Mesendoderm (in vitro differentiated cells): Measurements from ENCODE around the gene PTPRD.

Experiments
- DNase-seq: peaks from one replicate; pipeline ENCODE4 v3.0.0; 2013
- H2AK5ac ChIP-seq: 2 replicates; pipeline ENCODE4 v1.6.1; 2013; ENCODE audit warnings: low read length, inconsistent platforms
- H2BK120ac ChIP-seq: 2 replicates; pipeline ENCODE4 v1.6.1; 2013; ENCODE audit warnings: low read depth, mild to moderate bottlenecking, low read length, moderate library complexity, mixed read lengths
- H2BK15ac ChIP-seq: replicated peaks from 2 replicates; pipeline ENCODE4 v1.6.1; 2013; ENCODE audit warnings: low read depth, mild to moderate bottlenecking, moderate library complexity
- H2BK5ac ChIP-seq: 2 replicates; pipeline ENCODE4 v1.6.1; 2013; ENCODE audit warnings: low read length, inconsistent platforms
- H3K18ac ChIP-seq: 2 replicates; pipeline ENCODE4 v1.6.1; 2013; ENCODE audit warnings: mild to moderate bottlenecking, low read length, mixed read lengths
- H3K23ac ChIP-seq: one replicate; pipeline ENCODE4 v1.6.1; 2013; ENCODE audit warnings: low read length
- H3K27ac ChIP-seq: 2 replicates; pipeline ENCODE4 v1.5.1; 2013; ENCODE audit warnings: low read depth, mild to moderate bottlenecking, inconsistent platforms, low read length, moderate library complexity
- H3K27me3 ChIP-seq: 2 replicates; pipeline ENCODE4 v1.6.1; 2013; ENCODE audit warnings: low read length, control low read depth, mild to moderate bottlenecking, inconsistent platforms; ENCODE audit not compliant: insufficient read depth, poor library complexity
- H3K36me3 ChIP-seq: 2 replicates; pipeline ENCODE4 v1.6.1; 2013; ENCODE audit warnings: low read length, inconsistent platforms; ENCODE audit not compliant: control insufficient read depth, insufficient read depth
- H3K4ac ChIP-seq: one replicate; pipeline ENCODE4 v1.6.1; 2013; ENCODE audit warnings: low read depth, mild to moderate bottlenecking, low read length, moderate library complexity
- H3K4me1 ChIP-seq: 2 replicates; pipeline ENCODE4 v1.6.1; 2013; ENCODE audit warnings: low read depth, low read length, inconsistent platforms; ENCODE audit not compliant: control insufficient read depth
- H3K4me2 ChIP-seq: 2 replicates; pipeline ENCODE4 v1.6.1; 2013; ENCODE audit warnings: low read length
- H3K4me3 ChIP-seq: 2 replicates; pipeline ENCODE4 v1.5.1; 2013; ENCODE audit warnings: mild to moderate bottlenecking, low read length
- H3K56ac ChIP-seq: one replicate; pipeline ENCODE4 v1.6.1; 2013; ENCODE audit warnings: low read length
- H3K79me1 ChIP-seq: 2 replicates; pipeline ENCODE4 v1.6.1; 2013; ENCODE audit warnings: low read length, inconsistent platforms
- H3K79me2 ChIP-seq: 2 replicates; pipeline ENCODE4 v1.6.1; 2013; ENCODE audit warnings: mild to moderate bottlenecking, low read length; ENCODE audit not compliant: control insufficient read depth, insufficient read depth
- H3K9ac ChIP-seq: 2 replicates; pipeline ENCODE4 v1.6.1; 2013; ENCODE audit warnings: low read length, inconsistent platforms
- H4K5ac ChIP-seq: one replicate; pipeline ENCODE4 v1.6.1; 2013; ENCODE audit warnings: low read length
- H4K8ac ChIP-seq: one replicate; pipeline ENCODE4 v1.6.1; 2013; ENCODE audit warnings: low read depth, mild to moderate bottlenecking, control low read depth, low read length, moderate library complexity
- WGBS: extraction: QIAGEN DNeasy Blood & Tissue Kit; methylation state at CpG from one replicate; pipeline ENCODE4 v1.1.7; 2013; ENCODE audit warnings: low lambda C conversion rate, missing lambda C conversion rate; ENCODE audit not compliant: insufficient coverage; ENCODE audit errors: extremely low coverage; 5-methylcytosine and 5-hydroxymethylcytosine counted together

Gene PTPRD

DNA sequence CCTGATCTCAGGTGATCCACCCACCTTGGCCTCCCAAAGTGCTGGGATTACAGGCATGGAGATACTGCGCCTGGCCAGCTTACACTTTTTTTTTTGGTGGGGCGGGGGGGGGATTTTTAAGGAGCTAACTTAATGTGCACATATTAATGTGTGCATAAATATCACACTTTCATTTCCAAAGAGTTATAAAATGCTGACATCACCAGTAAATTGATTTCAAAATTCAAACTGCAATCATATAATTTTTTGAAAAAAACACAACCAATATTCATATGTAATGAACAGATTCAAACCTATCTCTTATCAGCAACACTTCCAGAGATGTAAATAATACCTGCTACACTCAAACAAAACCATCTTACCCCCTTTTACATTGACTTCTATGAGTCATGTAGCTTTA, 1806.7 kb downstream of the PTPRD start:
- H3K79me1 ChIP-seq = peaks cover 5% of the 10 kb centered on the region
- no peaks in the 10 kb centered on the region for H3K36me3 ChIP-seq
- no peak overlapping the region for H3K4me3 ChIP-seq
- H3K27ac ChIP-seq = no peak overlapping the region
- H3K4me2 ChIP-seq = no peak overlapping the region
- H2BK15ac ChIP-seq = no peak overlapping the region
- no peak overlapping the region for H4K8ac ChIP-seq
- H4K5ac ChIP-seq = no peak overlapping the region
- no peak overlapping the region for H2AK5ac ChIP-seq
- no peak overlapping the region for H3K4ac ChIP-seq
- H3K4me1 ChIP-seq = no peaks in the 10 kb centered on the region
- no peak overlapping the region for H3K56ac ChIP-seq
- peaks cover 2% of the 10 kb centered on the region for H3K79me2 ChIP-seq
- no peaks in the 10 kb centered on the region for H3K27me3 ChIP-seq
- no peak overlapping the region for H3K9ac ChIP-seq
- no peak overlapping the region for H2BK5ac ChIP-seq
- no CpG with 5 or more reads among the region's 2 CpGs for WGBS
- H2BK120ac ChIP-seq = no peak overlapping the region
- no peak for DNase-seq
- H3K23ac ChIP-seq = no peak overlapping the region
- H3K18ac ChIP-seq = no peak overlapping the region

GRCh38 chr9:8804613-8805012, 1808.2 kb downstream of the PTPRD start:
- H3K27ac ChIP-seq = no peak overlapping the region
- WGBS = no CpG with 5 or more reads among the region's 3 CpGs
- H2BK15ac ChIP-seq = no peak overlapping the region
- no peak overlapping the region for H3K9ac ChIP-seq
- H3K4me1 ChIP-seq = no peaks in the 10 kb centered on the region
- no peak overlapping the region for H3K4ac ChIP-seq
- H3K23ac ChIP-seq = no peak overlapping the region
- DNase-seq = no peak
- H3K36me3 ChIP-seq = no peaks in the 10 kb centered on the region
- H2BK120ac ChIP-seq = no peak overlapping the region
- peaks cover 3% of the 10 kb centered on the region for H3K79me1 ChIP-seq
- H2AK5ac ChIP-seq = no peak overlapping the region
- H4K8ac ChIP-seq = no peak overlapping the region
- no peak overlapping the region for H2BK5ac ChIP-seq
- no peak overlapping the region for H3K4me2 ChIP-seq
- H3K4me3 ChIP-seq = no peak overlapping the region
- peaks cover 2% of the 10 kb centered on the region for H3K79me2 ChIP-seq
- no peak overlapping the region for H3K56ac ChIP-seq
- H3K18ac ChIP-seq = no peak overlapping the region
- H3K27me3 ChIP-seq = no peaks in the 10 kb centered on the region
- H4K5ac ChIP-seq = no peak overlapping the region

- H2BK15ac ChIP-seq = no peak overlapping the region
- no peak overlapping the region for H3K4ac ChIP-seq
Observed at GRCh38 chr9:8802242-8802641, 1810.6 kb downstream of the PTPRD start.

DNA sequence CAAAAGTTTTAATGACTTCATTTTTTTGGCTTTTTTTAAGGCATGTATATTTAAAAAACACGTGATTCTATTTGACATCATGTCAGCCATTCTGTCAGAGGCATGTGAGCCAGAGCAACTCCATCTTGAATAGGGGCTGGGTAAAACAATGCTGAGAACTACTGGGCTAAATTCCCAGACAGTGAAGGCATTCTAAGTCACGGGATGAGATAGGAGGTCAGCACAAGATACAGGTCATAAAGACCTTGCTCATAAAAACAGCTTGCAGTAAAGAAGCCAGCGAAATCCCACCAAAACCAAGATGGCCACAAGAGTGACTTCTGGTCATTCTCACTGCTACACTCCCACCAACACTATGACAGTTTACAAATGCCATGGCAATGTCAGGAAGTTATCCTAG, 1812.6 kb downstream of the PTPRD start:
- WGBS = no CpG with 5 or more reads among the region's 3 CpGs
- Histone ChIP-seq H3K79me1 (peaks cover 1% of the 10 kb centered on the region), H3K18ac (no peak overlapping the region), H3K4me3 (no peak overlapping the region), H3K9ac (no peak overlapping the region), H2BK5ac (no peak overlapping the region), H4K5ac (no peak overlapping the region), H3K4ac (no peak overlapping the region), H3K79me2 (peaks cover 2% of the 10 kb centered on the region), H2BK120ac (no peak overlapping the region), H3K56ac (no peak overlapping the region), H3K27me3 (no peaks in the 10 kb centered on the region), H2AK5ac (no peak overlapping the region), H3K27ac (no peak overlapping the region), H3K36me3 (no peaks in the 10 kb centered on the region), H4K8ac (no peak overlapping the region), H3K4me1 (peaks cover 4% of the 10 kb centered on the region), H3K23ac (no peak overlapping the region), H3K4me2 (no peak overlapping the region), H2BK15ac (no peak overlapping the region)
- peak; percentile 64 for DNase-seq

More at GRCh38 chr9:8802242-8802641, 1810.6 kb downstream of the PTPRD start:
- peaks cover 1% of the 10 kb centered on the region for H3K79me1 ChIP-seq
- no peak overlapping the region for H3K9ac ChIP-seq
- H3K4me2 ChIP-seq = no peak overlapping the region
- H3K36me3 ChIP-seq = no peaks in the 10 kb centered on the region
- H2BK5ac ChIP-seq = no peak overlapping the region
- H3K4me3 ChIP-seq = no peak overlapping the region
- no peak overlapping the region for H2AK5ac ChIP-seq
- WGBS = no CpG with 5 or more reads among the region's 4 CpGs
- no peak overlapping the region for H3K27ac ChIP-seq
- DNase-seq = no peak
- no peak overlapping the region for H2BK120ac ChIP-seq
- peaks cover 4% of the 10 kb centered on the region for H3K4me1 ChIP-seq
- no peak overlapping the region for H3K18ac ChIP-seq
- no peaks in the 10 kb centered on the region for H3K27me3 ChIP-seq
- H4K5ac ChIP-seq = no peak overlapping the region
- no peak overlapping the region for H3K23ac ChIP-seq
- H3K79me2 ChIP-seq = peaks cover 2% of the 10 kb centered on the region
- H4K8ac ChIP-seq = no peak overlapping the region
- H3K56ac ChIP-seq = no peak overlapping the region

GRCh38 chr9:8799615-8800014, 1813.2 kb downstream of the PTPRD start:
- H3K9ac ChIP-seq = no peak overlapping the region
- H2AK5ac ChIP-seq = no peak overlapping the region
- H3K4me2 ChIP-seq = no peak overlapping the region
- no peak overlapping the region for H2BK15ac ChIP-seq
- H4K5ac ChIP-seq = no peak overlapping the region
- H3K27me3 ChIP-seq = no peaks in the 10 kb centered on the region
- peaks cover 1% of the 10 kb centered on the region for H3K79me1 ChIP-seq
- H3K4me3 ChIP-seq = no peak overlapping the region
- no peaks in the 10 kb centered on the region for H3K36me3 ChIP-seq
- H2BK120ac ChIP-seq = no peak overlapping the region
- no peak overlapping the region for H4K8ac ChIP-seq
- no peak overlapping the region for H3K56ac ChIP-seq
- no peak overlapping the region for H3K23ac ChIP-seq
- H3K27ac ChIP-seq = no peak overlapping the region
- no peak overlapping the region for H3K18ac ChIP-seq
- DNase-seq = no peak
- H3K4ac ChIP-seq = no peak overlapping the region
- peaks cover 4% of the 10 kb centered on the region for H3K4me1 ChIP-seq
- H3K79me2 ChIP-seq = peaks cover 2% of the 10 kb centered on the region
- H2BK5ac ChIP-seq = no peak overlapping the region

DNA sequence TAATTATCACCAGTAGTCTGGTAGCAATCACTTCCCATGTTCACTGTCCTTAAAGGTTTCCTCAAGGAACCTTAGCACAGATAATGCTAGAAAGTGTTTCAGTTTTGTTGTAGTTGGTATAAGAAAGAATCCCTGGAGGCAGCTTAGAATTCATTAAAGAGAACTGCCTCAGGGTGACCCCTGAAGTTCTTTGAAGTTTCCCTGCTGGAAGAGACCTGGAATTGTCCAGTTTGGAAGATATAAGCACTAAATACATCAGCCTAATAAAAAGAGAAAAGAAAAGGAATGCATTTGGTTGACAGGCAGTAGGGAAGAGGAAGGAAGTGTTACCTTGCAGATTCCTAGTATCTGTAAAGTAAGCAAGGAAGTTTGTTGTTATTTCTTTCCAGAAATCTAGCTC, 1813.6 kb downstream of the PTPRD start:
- H4K8ac ChIP-seq = no peak overlapping the region
- H3K56ac ChIP-seq = no peak overlapping the region
- H3K4ac ChIP-seq = no peak overlapping the region
- no peak overlapping the region for H3K23ac ChIP-seq
- H3K4me3 ChIP-seq = no peak overlapping the region
- no peak overlapping the region for H2BK5ac ChIP-seq
- H3K79me2 ChIP-seq = peaks cover 2% of the 10 kb centered on the region
- H3K79me1 ChIP-seq = peaks cover 1% of the 10 kb centered on the region
- no peak overlapping the region for H3K18ac ChIP-seq
- no peak overlapping the region for H4K5ac ChIP-seq
- H2BK15ac ChIP-seq = no peak overlapping the region
- H2AK5ac ChIP-seq = no peak overlapping the region
- no peaks in the 10 kb centered on the region for H3K27me3 ChIP-seq
- H3K9ac ChIP-seq = no peak overlapping the region
- peak; percentile 45 for DNase-seq
- H3K4me2 ChIP-seq = no peak overlapping the region
- peaks cover 4% of the 10 kb centered on the region for H3K4me1 ChIP-seq
- H3K36me3 ChIP-seq = no peaks in the 10 kb centered on the region
- H3K27ac ChIP-seq = no peak overlapping the region
- no peak overlapping the region for H2BK120ac ChIP-seq
